HG02840 (cell line): Measurements from ENCODE around the gene KCTD10.
"Not testable (repeated sequence)": the region's sequence is repeated elsewhere in the genome, so short reads cannot be mapped to it uniquely, and the experiment has no call there.

Experiments used
- ATAC-seq: cut with Tn5 transposase; IDR thresholded peaks from one replicate; pipeline ENCODE4 v1.9.1; 2021; ENCODE audit warnings: mild to moderate bottlenecking, moderate library complexity, moderate number of reproducible peaks; ENCODE audit not compliant: unreplicated experiment, low FRiP score

The KCTD10 gene

DNA sequence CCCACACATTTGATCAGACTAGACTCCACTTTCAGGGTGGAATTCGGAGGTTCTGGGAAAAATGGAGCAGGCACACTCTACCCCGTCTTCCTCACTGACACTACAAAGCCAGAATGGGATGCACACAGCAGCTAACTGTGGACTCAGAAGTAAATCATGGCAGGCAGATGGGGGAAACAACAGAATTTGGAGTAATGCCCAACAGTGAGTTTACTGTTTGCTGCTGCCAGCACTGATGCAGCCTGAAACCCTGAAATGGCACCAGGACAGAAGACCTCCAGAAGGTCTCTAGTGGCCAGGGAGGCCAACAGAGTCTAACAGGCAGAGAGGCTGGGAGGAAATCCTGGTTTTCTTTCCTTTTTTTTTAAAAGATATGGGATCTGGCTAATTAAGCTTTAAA lies 24.6 kb downstream of the KCTD10 start:
- no peak for ATAC-seq

- no peak for ATAC-seq
Observed at GRCh38 chr12:109451400-109451799, 25.7 kb downstream of the KCTD10 start.

GRCh38 chr12:109450980-109451379 lies 26.1 kb downstream of the KCTD10 start:
- ATAC-seq: no peak

GRCh38 chr12:109449845-109450532 lies 27.1 kb downstream of the KCTD10 start:
- no peak for ATAC-seq

DNA sequence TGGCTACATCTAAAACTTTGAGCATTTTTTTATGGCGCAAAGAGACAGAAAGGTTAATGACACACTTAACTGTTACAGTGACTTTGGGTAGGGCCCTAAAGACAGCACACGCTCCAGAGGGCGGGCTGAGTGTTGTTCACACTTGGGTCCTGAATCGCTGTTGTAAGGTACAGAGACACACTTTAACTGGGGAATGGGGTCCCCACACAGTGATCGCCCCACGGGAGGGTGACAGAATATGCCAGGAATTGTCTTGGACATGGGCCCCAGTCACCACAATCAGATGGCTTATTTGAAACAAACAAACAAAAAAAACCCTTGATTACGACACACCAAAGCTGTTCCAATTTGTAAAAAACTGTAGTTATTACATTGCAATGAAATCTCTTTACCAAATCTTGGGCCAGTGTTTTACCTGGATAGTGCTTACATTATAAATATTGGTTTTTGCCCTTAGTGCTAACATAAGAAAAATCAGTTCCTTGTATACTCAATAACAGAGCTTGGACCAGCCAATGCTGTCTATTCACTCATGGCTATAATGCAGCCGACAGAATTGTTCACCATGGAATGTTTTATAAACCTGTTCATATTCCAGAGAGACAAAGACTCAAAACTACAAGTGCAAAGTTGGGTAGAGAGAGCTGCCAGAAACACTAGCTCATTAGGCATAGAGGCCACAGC lies 28.3 kb downstream of the KCTD10 start:
- ATAC-seq: no peak

GRCh38 chr12:109448272-109448671 lies 28.8 kb downstream of the KCTD10 start:
- no peak for ATAC-seq

- ATAC-seq: no peak
Observed at GRCh38 chr12:109447482-109447881, 29.6 kb downstream of the KCTD10 start.

DNA sequence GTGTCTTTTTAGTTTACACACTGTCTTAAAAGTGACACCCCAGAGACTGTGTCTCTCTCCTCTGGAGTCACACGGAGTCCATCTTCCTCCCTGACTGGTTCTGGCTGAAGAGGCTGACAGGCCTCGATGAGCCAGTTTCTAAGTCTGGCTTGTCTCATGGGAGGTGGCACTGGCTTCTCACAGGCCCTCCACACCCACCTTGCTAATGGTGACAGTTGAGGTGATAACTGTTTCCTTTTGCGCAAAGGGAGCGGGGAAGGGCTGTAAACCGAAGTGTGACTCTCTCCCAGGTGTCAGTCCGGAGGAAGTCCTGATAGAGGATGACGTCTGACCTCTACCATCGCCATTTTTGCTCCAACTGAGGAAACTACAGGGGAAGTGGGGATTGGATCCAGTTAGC lies 30.2 kb downstream of the KCTD10 start:
- ATAC-seq: no peak

DNA sequence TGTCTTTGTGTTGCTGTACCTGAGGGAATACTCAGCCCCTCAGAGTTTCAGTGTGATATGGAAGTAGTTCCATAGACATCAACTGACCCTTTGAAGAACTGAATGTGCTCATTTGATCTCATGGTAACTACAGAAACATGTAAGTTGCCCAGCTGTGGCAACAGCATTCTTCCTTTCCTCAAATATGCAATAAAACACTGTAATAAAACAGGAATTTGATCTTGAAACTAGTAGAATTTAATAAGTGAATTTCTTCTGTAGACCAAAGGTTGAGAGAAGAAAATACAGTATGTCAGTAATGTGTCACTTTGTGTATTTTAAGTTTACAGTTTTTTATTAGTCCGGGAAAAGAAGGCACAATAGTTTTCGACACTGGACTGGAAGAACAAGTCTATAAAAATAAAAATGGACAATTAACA lies 31.9 kb downstream of the KCTD10 start:
- ATAC-seq: no peak

GRCh38 chr12:109444259-109444658 lies 32.8 kb downstream of the KCTD10 start:
- ATAC-seq: no peak

DNA sequence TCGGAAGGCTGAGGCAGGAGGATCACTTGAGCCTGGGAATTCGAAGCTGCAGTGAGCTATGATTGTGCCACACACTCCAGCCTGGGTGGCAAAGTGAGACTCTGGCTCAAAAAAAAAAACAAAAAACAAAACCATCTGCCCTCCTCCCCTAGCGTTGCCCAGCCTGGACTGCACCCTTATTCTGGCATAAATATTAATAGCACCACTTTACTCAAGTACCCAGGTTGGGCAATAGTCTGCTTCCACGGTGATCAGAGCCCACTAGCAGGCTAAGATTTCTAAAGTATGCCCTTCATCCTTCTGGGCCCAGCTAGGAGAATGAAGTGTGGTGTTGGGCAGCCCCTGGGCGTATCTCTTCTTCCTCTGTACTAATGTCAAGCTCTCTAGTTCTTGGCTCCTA lies 33.3 kb downstream of the KCTD10 start:
- no peak for ATAC-seq

- no peak for ATAC-seq
Observed at GRCh38 chr12:109440851-109441490, 36.1 kb downstream of the KCTD10 start.

DNA sequence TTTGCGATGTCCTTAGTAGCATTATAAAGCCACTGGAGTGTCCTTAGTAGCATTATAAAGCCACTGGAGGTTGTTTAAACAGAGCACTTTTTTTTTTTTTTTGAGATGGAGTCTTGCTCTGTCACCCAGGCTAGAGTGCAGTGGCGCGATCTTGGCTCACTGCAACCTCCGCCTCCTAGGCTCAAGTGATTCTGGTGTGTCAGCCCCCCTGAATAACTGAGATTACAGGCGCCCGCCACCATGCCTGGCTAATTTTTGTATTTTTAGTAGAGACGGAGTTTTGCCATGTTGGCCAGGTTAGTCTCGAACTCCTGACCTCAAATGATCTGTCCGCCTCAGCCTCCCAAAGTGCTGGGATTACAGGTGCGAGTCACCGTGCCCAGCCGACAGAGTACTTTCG lies 37.1 kb downstream of the KCTD10 start:
- ATAC-seq: not testable (repeated sequence)

DNA sequence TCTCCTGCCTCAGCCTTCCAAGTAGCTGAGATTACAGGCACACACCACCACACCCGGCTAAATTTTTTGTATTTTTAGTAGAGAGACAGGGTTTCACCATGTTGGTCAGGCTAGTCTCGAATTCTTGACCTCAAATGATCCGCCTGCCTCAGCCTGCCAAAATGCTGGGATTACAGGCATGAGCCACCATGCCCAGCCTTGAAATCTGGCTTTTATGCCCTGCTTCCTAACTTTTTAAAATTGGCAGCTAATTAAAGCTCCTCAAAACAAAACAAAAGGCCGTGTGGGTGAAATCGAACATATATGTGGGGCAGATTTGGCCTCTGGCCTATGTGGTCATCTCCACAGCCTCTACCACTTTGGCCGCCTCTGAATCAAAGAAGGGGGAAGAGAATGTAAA lies 37.9 kb downstream of the KCTD10 start:
- ATAC-seq: no peak

DNA sequence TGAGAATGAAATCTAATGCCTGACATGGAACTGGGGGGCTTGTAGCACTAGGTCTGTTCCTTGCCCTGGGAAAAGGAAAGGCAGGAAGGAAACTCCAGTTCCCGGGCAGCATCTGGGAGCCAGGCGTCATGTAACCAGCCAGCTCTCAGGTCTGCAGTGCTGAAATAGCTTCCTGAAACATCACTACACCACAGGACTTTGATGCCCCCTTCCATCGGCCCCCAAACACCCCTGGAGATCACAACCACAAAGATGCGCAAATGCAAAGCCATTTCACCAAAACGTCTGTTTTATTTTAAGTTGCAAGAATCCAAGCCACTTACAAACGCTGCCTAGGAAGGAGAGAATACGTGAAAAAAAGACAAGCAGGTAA lies 40.9 kb downstream of the KCTD10 start:
- ATAC-seq: no peak

GRCh38 chr12:109435428-109436187 lies 41.5 kb downstream of the KCTD10 start:
- ATAC-seq: no peak

- ATAC-seq: no peak
Observed at GRCh38 chr12:109434582-109434981, 42.5 kb downstream of the KCTD10 start.

GRCh38 chr12:109433618-109434017 lies 43.5 kb downstream of the KCTD10 start:
- ATAC-seq: no peak

GRCh38 chr12:109432842-109433304 lies 44.2 kb downstream of the KCTD10 start:
- ATAC-seq: no peak

- ATAC-seq: no peak
Observed at GRCh38 chr12:109432431-109432830, 44.7 kb downstream of the KCTD10 start.

GRCh38 chr12:109430244-109430643 lies 46.9 kb downstream of the KCTD10 start:
- ATAC-seq: no peak
